Measurements from ENCODE around the gene CASQ2. TPM values are rescaled to one million over a fixed set of nuclear protein-coding genes. Genes with fewer than 3 reads are reported as not detected.

Gene CASQ2
- total and polyA plus RNA-seq, 4 experiments from 2014 or later: not detected

GRCh38 chr1:115710859-115711624 is 57.5 kb downstream of the CASQ2 start:
- intact Hi-C loops (cut with micrococcal nuclease): no loop called here
- ChIA-PET CTCF (ENCODE audit: partially characterized antibody) (interaction anchor here (1.1 kb wide), 1 partner anchor 7 kb away, joined by 3 read pairs; no protein-coding TSS in a partner anchor), POLR2A (ENCODE audit: partially characterized antibody) (no interaction called here)
- H3K4me1 ChIP-seq (ENCODE audit: insufficient read depth, low read length): no peaks in the 10 kb centered on the region
- no peak overlapping the region for H3K4me3 ChIP-seq (ENCODE audit: low read length in 2 of 2)
- no peak overlapping the region for H3K27ac ChIP-seq (ENCODE audit: low read depth, low read length)
- Mint-ChIP-seq H3K27ac (no peak overlapping the region), H3K4me3 (no peak overlapping the region), H3K36me3 (no peaks in the 10 kb centered on the region), H3K9me3 (peaks cover 0 to 2% (median 0%) of the 10 kb centered on the region in 8 donors), H3K27me3 (peaks cover 7 to 34% of the 10 kb centered on the region in 2 donors), H3K4me1 (no peaks in the 10 kb centered on the region)
- no peaks in the 10 kb centered on the region for H3K27me3 ChIP-seq (ENCODE audit: insufficient read depth, low read length)
- H3K9me3 ChIP-seq (ENCODE audit: control insufficient read depth in 1 of 2, low read length in 2 of 2): no peaks in the 10 kb centered on the region
- no peak for DNase-seq
- H3K36me3 ChIP-seq (ENCODE audit: insufficient read depth, low read length): no peaks in the 10 kb centered on the region

DNA sequence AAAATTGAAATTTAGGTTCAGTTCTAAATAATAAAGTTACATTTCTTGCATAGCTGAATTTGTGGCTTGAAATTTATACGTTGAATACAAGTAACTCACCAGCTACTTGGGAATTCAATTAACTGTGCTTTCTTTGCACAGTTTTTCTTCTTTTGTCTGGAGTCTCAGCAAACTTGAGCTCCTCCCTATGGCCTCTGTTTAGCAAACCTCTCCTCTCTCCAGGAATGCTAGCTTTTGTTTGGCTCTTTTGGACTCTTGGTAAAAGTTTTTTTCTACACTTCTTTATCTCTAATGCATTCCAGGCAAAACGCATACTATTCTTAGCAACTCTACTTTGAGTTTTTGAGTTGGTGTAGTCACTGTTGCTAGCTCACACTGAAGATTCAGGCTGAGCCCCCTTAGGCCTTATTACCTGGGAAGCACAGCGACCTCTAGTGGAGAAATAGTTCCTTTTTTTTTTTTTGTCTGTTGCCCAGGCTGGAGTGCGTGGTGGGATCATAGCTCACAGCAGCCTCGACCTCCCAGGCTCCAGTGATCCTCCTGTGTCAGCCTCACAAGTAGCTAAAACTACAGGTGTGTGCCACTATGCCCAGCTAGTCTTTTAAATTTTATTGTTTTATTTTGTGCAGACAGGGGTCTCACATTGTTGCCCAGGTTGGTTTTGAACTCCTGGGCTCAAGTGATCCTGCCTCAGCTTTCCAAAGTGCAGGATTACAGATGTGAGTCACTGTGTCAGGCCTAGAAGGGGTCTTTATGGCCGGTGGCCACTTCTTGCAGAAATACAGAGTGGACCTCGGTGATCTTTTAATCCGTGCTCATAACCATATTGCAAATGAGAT is 61.7 kb downstream of the CASQ2 start:
- Mint-ChIP-seq H3K36me3 (no peaks in the 10 kb centered on the region), H3K4me1 (no peaks in the 10 kb centered on the region), H3K4me3 (no peak overlapping the region), H3K27me3 (peaks cover 7 to 24% of the 10 kb centered on the region in 2 donors), H3K27ac (no peak overlapping the region), H3K9me3 (peaks cover 0 to 2% (median 0%) of the 10 kb centered on the region in 8 donors)
- H3K4me1 ChIP-seq (ENCODE audit: insufficient read depth, low read length): no peaks in the 10 kb centered on the region
- no peaks in the 10 kb centered on the region for H3K27me3 ChIP-seq (ENCODE audit: insufficient read depth, low read length)
- CTCF ChIA-PET (ENCODE audit: partially characterized antibody): interaction anchor here (0.6 to 4.1 kb wide), 30 partner anchors 10 to 737 kb away, joined by 3 to 37 read pairs (median 4); no protein-coding TSS in a partner anchor
- H3K9me3 ChIP-seq (ENCODE audit: control insufficient read depth in 1 of 2, low read length in 2 of 2): no peaks in the 10 kb centered on the region
- no peaks in the 10 kb centered on the region for H3K36me3 ChIP-seq (ENCODE audit: insufficient read depth, low read length)
- intact Hi-C loops (cut with micrococcal nuclease): loop anchor here (1.0 kb wide), 1 partner anchor 99 kb away; no protein-coding TSS in a partner anchor
- POLR2A ChIA-PET (ENCODE audit: partially characterized antibody): no interaction called here
- H3K4me3 ChIP-seq (ENCODE audit: low read length in 2 of 2): no peak overlapping the region
- H3K27ac ChIP-seq (ENCODE audit: low read depth, low read length): no peak overlapping the region
- peak in 3 of 5 donors; percentile 3 to 23 (median 19) for DNase-seq

GRCh38 chr1:115705963-115706362 is 62.6 kb downstream of the CASQ2 start:
- H3K4me3 ChIP-seq (ENCODE audit: low read length in 2 of 2): no peak overlapping the region
- no peak for DNase-seq
- CTCF ChIA-PET (ENCODE audit: partially characterized antibody): interaction anchor here (0.6 to 4.1 kb wide), 26 partner anchors 9 to 736 kb away, joined by 3 to 37 read pairs (median 4); no protein-coding TSS in a partner anchor
- no peak overlapping the region for H3K27ac ChIP-seq (ENCODE audit: low read depth, low read length)
- intact Hi-C loops (cut with micrococcal nuclease): no loop called here
- POLR2A ChIA-PET (ENCODE audit: partially characterized antibody): no interaction called here
- peaks cover 0 to 2% (median 0%) of the 10 kb centered on the region in 8 donors for H3K9me3 Mint-ChIP-seq
- no peaks in the 10 kb centered on the region for H3K4me1 ChIP-seq (ENCODE audit: insufficient read depth, low read length)
- H3K27me3 ChIP-seq (ENCODE audit: insufficient read depth, low read length): no peaks in the 10 kb centered on the region
- no peaks in the 10 kb centered on the region for H3K36me3 Mint-ChIP-seq
- H3K27me3 Mint-ChIP-seq: peaks cover 5 to 27% of the 10 kb centered on the region in 2 donors
- H3K4me3 Mint-ChIP-seq: no peak overlapping the region
- H3K9me3 ChIP-seq (ENCODE audit: control insufficient read depth in 1 of 2, low read length in 2 of 2): no peaks in the 10 kb centered on the region
- H3K27ac Mint-ChIP-seq: peak overlapping the region in 1 of 7 donors; percentile 60
- H3K4me1 Mint-ChIP-seq: no peaks in the 10 kb centered on the region
- no peaks in the 10 kb centered on the region for H3K36me3 ChIP-seq (ENCODE audit: insufficient read depth, low read length)

- Mint-ChIP-seq H3K27ac (no peak overlapping the region), H3K9me3 (peaks cover 0 to 2% (median 0%) of the 10 kb centered on the region in 8 donors), H3K4me3 (no peak overlapping the region), H3K27me3 (peaks cover 5 to 27% of the 10 kb centered on the region in 2 donors), H3K36me3 (no peaks in the 10 kb centered on the region), H3K4me1 (no peaks in the 10 kb centered on the region)
- Histone ChIP-seq H3K9me3 (ENCODE audit: control insufficient read depth in 1 of 2, low read length in 2 of 2) (no peaks in the 10 kb centered on the region), H3K4me1 (ENCODE audit: insufficient read depth, low read length) (no peaks in the 10 kb centered on the region), H3K36me3 (ENCODE audit: insufficient read depth, low read length) (no peaks in the 10 kb centered on the region), H3K27me3 (ENCODE audit: insufficient read depth, low read length) (no peaks in the 10 kb centered on the region), H3K4me3 (ENCODE audit: low read length in 2 of 2) (no peak overlapping the region), H3K27ac (ENCODE audit: low read depth, low read length) (no peak overlapping the region)
- POLR2A ChIA-PET (ENCODE audit: partially characterized antibody): no interaction called here
- intact Hi-C loops (cut with micrococcal nuclease): no loop called here
- no peak for DNase-seq
- CTCF ChIA-PET (ENCODE audit: partially characterized antibody): interaction anchor here (0.8 to 4.1 kb wide), 14 partner anchors 9 to 565 kb away, joined by 3 to 37 read pairs (median 4); no protein-coding TSS in a partner anchor
These were observed 63.2 kb downstream of the CASQ2 start for GRCh38 chr1:115705085-115705951.

GRCh38 chr1:115702959-115703358 is 65.6 kb downstream of the CASQ2 start:
- no peak overlapping the region for H3K27ac Mint-ChIP-seq
- no peaks in the 10 kb centered on the region for H3K36me3 ChIP-seq (ENCODE audit: insufficient read depth, low read length)
- POLR2A ChIA-PET (ENCODE audit: partially characterized antibody): no interaction called here
- intact Hi-C loops (cut with micrococcal nuclease): no loop called here
- DNase-seq: no peak
- no peaks in the 10 kb centered on the region for H3K4me1 Mint-ChIP-seq
- no peaks in the 10 kb centered on the region for H3K4me1 ChIP-seq (ENCODE audit: insufficient read depth, low read length)
- CTCF ChIA-PET (ENCODE audit: partially characterized antibody): interaction anchor here (1.4 to 4.1 kb wide), 2 partner anchors 10 to 94 kb away, joined by 4 to 37 read pairs; no protein-coding TSS in a partner anchor
- no peak overlapping the region for H3K4me3 Mint-ChIP-seq
- H3K4me3 ChIP-seq (ENCODE audit: low read length in 2 of 2): no peak overlapping the region
- H3K27ac ChIP-seq (ENCODE audit: low read depth, low read length): no peak overlapping the region
- no peaks in the 10 kb centered on the region for H3K9me3 ChIP-seq (ENCODE audit: control insufficient read depth in 1 of 2, low read length in 2 of 2)
- no peaks in the 10 kb centered on the region for H3K9me3 Mint-ChIP-seq
- no peaks in the 10 kb centered on the region for H3K27me3 ChIP-seq (ENCODE audit: insufficient read depth, low read length)
- no peaks in the 10 kb centered on the region for H3K36me3 Mint-ChIP-seq
- H3K27me3 Mint-ChIP-seq: peaks cover 4 to 19% of the 10 kb centered on the region in 2 donors

DNA sequence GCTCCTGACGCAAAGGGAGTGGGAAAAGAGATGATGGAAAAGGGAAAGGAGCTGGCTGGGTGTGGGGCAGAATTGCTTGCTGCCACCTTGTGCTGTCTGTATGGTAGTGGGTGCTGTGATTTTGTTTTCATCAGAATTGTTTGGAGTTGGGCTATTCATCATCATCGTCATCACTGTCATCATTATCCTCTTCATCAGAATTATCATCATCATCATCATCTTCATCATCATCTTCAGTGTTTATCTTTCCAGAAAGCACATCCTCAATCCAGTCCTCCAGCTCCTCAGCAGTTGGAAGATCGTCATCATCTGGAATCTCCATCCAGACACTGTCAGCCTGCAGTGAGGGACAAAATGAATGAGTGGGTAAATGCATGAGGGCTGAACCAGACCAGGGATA is 67.4 kb downstream of the CASQ2 start:
- H3K4me1 ChIP-seq (ENCODE audit: insufficient read depth, low read length): no peaks in the 10 kb centered on the region
- H3K4me3 ChIP-seq (ENCODE audit: low read length in 2 of 2): no peak overlapping the region
- H3K27ac Mint-ChIP-seq: no peak overlapping the region
- H3K4me3 Mint-ChIP-seq: no peak overlapping the region
- H3K9me3 ChIP-seq (ENCODE audit: control insufficient read depth in 1 of 2, low read length in 2 of 2): no peaks in the 10 kb centered on the region
- H3K4me1 Mint-ChIP-seq: no peaks in the 10 kb centered on the region
- H3K36me3 Mint-ChIP-seq: no peaks in the 10 kb centered on the region
- H3K27me3 ChIP-seq (ENCODE audit: insufficient read depth, low read length): no peaks in the 10 kb centered on the region
- H3K27ac ChIP-seq (ENCODE audit: low read depth, low read length): no peak overlapping the region
- POLR2A ChIA-PET (ENCODE audit: partially characterized antibody): no interaction called here
- DNase-seq: no peak
- H3K36me3 ChIP-seq (ENCODE audit: insufficient read depth, low read length): no peaks in the 10 kb centered on the region
- no peaks in the 10 kb centered on the region for H3K9me3 Mint-ChIP-seq
- CTCF ChIA-PET (ENCODE audit: partially characterized antibody): no interaction called here
- peaks cover 4 to 12% of the 10 kb centered on the region in 2 donors for H3K27me3 Mint-ChIP-seq
- intact Hi-C loops (cut with micrococcal nuclease): no loop called here

All from CD4-positive, alpha-beta memory T cell (primary cell).